HG03060 (cell line): ENCODE results near the gene IGHMBP2.

Experiments
- ATAC-seq: cut with Tn5 transposase; IDR thresholded peaks from one replicate; pipeline ENCODE4 v1.9.1; 2021; ENCODE audit warnings: low read depth, moderate number of reproducible peaks; ENCODE audit not compliant: unreplicated experiment

Gene IGHMBP2

DNA sequence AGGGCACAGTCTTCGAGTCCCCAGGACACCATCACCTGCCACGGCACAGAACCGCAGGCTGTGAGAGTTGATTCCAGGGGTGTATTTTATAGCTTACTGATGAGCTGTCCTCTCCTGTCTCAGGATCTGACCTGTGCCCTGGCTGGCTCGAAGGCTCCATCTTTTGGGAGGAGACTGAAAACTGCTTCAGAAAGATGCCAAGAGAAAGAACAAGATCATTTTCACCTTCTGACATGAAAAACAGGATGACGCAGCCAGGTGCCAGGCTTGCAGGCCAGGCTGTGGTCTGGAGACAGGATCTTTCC, 74.9 kb downstream of the IGHMBP2 start:
- no peak for ATAC-seq

GRCh38 chr11:68978931-68979594, 75.4 kb downstream of the IGHMBP2 start:
- ATAC-seq, result no peak

DNA sequence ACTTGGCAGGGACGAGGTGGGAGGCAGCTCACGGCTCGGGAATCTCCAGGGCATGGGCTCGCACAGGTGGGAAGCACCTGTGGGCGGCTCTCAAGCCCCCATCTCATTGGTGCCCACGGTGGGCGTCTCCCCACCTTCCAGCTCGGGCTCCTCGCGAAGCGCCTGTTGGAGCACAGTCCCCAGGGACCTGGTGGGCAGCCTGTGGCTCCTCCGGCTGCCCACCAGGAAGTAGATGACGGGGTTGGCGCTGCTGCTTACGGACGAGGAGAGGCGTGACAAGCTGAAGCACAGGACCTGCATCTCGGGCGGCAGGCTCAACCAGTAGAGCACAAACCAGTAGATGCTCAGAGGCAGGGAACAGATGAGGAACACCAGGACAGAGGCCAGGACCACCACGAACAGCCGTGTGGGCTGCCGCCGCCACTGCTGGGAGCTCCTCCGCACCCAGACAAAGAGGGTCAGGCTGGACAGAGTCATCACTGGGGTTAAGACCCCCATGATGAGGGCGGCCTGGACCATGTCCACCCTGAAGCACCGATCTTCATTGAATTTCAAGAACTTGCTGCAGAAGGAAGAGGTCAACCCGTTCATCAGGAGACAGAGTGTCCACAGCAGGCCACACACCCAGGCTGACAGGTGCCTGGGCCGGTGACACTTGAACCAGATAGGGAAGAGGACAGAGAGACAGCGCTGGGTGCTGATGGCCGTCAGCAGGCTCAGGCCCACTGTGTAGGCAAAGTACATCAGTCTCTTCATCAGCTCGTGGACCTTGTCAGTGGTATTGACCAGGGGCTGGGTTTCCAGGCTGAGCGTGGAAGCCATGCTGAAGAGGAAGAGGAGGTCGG, 76.5 kb downstream of the IGHMBP2 start:
- ATAC-seq, result no peak

DNA sequence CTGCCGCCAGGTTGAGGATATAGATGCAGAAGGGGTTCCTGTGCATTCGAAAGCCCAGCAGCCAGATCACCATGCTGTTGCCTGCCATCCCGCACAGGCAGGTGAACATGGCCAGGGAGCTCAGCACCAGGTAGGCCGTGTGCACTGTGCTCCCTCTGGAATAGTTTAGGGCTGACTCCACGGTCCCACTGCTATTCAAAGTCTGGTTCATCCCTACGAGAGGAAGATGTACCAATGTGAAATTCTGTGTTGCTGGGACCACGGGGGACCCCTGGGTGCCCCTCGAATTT, 77.0 kb downstream of the IGHMBP2 start, which contains the start of gene MRGPRD:
TSS of gene MRGPRD (minus strand) at position 211 of the 290 bp plus-strand sequence. CDS start at position 211, 0 bp downstream.
- ATAC-seq, result no peak

DNA sequence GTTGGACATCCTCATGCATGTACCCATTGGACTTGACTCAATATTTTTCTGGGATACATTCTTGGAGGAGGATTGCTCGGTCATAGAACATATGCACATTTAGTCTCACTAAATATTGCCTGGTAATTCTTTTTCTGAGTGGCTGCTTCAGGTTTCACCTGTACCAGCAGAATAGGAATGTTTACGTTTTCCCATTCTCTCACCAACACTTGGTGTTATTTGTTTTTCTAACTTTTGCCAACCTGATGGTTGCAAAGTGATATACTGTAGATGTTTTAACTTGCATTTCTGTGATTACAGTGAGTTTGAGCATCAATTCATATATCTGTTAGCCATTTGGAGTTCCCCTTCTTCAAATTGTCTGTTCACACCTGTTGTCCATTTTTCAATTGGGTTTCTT, 78.4 kb downstream of the IGHMBP2 start:
- ATAC-seq, result no peak

DNA sequence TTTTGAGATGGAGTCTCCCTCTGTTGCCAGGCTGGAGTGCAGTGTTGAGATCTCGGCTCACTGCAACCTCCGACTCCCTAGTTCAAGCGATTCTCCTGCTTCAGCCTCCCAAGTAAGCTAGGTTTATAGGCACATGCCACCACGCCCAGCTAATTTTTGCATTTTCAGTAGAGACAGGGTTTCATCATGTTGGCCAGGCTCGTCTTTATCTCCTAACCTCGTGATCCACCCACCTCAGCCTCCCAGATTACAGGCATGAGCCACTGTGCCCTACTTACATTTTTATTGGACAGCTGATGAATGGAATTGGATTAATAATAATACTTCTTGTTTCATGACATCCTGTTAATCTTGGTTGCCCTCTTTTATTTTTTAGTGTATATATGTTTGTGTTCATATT, 80.1 kb downstream of the IGHMBP2 start:
- ATAC-seq, result no peak

DNA sequence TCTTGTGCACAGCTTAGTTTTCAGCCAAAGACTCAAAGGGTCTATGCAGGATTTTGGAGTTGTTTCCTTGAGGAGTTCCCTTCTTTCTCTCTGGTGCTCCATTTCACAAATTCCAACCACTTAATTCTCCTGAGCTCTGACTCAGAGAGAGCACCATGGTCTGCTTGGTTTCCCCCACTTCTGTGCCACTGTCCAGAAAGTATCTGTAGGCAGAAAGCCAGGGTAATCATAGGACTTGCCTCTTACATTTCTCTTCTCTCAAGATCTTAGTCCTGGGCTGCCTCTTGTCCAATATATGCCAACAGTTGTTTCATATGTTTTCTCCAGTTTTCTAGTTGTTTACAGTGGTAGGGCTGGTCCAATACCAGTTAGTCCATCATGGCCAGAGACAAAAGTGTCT, 83.5 kb downstream of the IGHMBP2 start:
- ATAC-seq, result no peak

GRCh38 chr11:68988491-68988890, 84.8 kb downstream of the IGHMBP2 start:
- ATAC-seq, result no peak
